HG02642 (cell line): ENCODE measurements around the gene SEC23A.
"Not testable (repeated sequence)": the region's sequence is repeated elsewhere in the genome, so short reads cannot be mapped to it uniquely, and the experiment has no call there.

Source experiments
- ATAC-seq: cut with Tn5 transposase; IDR thresholded peaks from one replicate; pipeline ENCODE4 v1.9.1; 2021; ENCODE audit warnings: mild to moderate bottlenecking; ENCODE audit not compliant: unreplicated experiment, poor library complexity

SEC23A gene

GRCh38 chr14:39034481-39035296, 68.3 kb downstream of the SEC23A start:
- ATAC-seq = no peak

DNA sequence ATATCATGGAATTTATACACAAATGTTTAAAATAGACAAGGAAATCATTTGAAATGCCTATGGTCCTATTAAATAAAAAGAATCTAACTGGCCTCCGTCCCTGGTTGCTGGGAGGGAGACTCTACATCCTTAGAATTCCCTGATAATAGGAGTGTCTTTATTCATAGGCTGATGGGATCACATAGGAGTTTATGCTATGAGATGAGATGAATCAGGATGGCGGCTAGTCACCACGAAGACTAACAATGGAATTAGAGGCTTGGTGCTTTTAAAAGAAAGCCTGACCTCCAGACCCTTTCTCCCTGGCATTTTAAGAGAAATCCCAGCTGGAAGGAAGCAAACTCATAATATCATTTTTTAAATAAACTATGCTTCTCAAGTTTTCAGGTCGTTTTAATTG, 69.7 kb downstream of the SEC23A start:
- ATAC-seq = no peak

- no peak for ATAC-seq
These were observed 72.8 kb downstream of the SEC23A start for GRCh38 chr14:39030209-39030608.

GRCh38 chr14:39029789-39030188, 73.2 kb downstream of the SEC23A start:
- ATAC-seq = no peak

DNA sequence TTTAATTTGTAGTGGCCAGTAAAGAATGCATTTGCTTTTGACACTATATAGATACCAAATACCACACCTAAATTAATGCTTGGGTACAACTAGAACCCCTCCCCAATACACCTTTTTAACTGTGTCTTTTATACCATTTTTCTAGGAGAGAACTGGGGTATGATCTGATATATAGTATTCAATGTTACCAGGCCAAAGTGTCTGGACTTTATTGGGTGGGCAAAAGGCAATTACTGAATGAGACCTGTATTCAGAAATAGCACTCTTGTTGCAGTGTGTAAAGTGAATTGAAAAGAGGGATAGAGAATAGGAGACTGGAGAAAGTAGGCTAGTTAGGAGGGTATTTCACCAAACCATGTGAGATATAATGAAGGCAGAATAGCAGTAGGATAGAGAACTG, 74.4 kb downstream of the SEC23A start:
- no peak for ATAC-seq

DNA sequence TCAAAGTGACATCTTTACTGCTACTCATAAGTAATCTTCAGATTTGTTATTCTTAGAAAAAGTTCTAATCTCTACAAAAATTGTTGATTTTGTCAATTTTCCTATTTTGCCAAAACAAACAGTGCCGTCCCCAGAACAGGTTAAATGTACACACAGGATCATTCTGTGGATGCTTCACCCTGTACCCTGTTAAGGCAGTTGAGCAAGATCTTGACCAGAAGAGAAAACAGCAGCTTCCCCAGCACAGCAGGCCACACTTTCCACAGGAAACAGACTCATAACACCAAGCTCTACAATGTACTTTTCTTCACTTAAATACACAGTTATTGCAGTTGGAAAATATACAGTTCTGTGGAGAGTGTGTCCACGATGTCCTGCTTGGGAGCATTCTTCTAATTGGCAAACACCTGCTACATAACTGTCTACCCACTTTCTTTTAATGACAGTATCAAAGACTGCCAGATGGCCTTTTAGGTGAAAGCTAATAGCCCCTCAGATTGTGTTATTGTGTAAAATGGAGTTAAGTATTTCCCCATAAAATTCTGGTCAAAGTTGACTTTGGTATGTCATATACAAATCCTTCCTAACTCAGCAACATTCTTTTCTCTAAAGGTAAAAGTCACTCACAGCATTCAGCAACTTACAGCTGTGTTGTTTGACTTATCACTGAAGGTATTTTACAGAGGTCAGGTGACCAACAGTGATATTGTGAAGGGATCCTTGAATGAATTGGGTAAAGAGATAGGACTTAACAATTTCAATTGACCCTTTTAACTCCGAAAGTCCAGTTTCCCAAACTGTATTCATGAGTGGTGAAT, 77.0 kb downstream of the SEC23A start:
- no peak for ATAC-seq

GRCh38 chr14:39025250-39025809, 77.7 kb downstream of the SEC23A start:
- no peak for ATAC-seq

GRCh38 chr14:39023939-39024871, 78.8 kb downstream of the SEC23A start:
- ATAC-seq = no peak

DNA sequence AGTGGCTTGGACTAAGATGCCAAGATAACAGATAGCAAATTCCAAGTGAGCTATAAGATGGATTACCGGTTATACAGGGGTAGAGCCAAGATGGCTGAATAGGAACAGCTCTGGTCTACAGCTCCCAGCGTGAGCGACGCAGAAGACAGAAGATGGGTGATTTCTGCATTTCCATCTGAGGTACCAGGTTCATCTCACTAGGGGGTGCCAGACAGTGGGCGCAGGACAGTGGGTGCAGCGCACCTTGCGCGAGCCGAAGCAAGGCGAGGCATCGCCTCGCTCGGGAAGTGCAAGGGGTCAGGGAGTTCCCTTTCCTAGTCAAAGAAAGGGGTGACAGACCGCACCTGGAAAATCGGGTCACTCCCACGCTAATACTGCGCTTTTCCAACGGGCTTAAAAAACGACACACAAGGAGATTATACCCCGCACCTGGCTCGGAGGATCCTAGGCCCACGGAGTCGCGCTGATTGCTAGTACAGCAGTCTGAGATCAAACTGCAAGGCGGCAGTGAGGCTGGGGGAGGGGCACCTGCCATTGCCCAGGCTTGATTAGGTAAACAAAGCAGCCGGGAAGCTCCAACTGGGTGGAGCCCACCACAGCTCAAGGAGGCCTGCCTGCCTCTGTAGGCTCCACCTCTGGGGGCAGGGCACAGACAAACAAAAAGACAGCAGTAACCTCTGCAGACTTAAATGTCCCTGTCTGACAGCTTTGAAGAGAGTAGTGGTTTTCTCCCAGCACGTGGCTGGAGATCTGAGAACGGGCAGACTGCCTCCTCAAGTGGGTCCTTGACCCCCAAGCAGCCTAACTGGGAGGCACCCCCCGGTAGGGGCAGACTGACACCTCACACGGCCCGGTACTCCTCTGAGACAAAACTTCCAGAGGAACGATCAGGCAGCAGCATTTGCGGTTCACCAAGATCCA, 85.7 kb downstream of the SEC23A start:
- not testable (repeated sequence) for ATAC-seq

DNA sequence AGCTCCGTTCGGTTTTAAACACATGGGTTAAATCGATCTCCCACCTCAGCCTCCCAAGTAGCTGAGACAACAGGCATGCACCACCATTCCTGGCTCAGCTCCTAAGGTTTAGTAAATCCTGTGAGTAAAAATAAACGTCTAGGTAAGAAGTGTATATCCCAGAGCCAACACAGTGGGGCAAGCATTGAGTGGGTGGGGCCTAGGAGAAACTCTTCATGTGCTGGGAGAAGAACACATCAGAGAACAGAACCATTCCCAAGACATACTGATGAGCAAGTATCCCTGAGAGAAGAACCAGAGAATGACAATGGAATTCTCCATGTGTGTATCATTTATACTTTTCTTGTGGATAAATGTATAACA, 86.3 kb downstream of the SEC23A start:
- ATAC-seq = no peak

DNA sequence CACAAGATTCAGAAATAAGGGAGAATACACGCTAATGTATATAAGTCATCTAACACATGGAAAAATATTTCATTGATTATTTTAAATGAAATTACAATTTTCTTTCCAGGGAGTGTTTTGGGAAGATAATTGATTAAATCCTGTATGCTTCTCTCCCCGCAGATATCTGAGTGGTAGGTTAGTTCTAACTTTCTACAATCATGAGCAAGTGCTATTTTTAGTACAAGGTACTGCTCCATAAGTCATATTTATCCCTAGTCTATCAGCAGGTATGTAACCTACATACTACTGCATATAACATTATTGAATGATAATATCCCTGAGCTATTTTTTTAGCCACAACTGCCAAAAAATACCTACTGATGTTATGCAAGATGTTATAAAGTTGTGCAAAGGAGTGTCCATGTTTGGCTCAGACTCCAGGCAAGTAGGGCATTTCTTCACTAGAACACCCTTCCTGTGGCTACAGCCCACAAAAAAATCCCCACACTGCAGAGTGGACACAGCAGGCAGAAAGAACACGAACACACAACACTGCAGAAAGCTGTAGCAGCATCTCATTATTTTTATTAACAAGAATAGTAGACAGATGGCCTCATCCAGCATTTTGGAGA, 87.0 kb downstream of the SEC23A start:
- no peak for ATAC-seq

- ATAC-seq = peak; percentile 66
These were observed 87.6 kb downstream of the SEC23A start for GRCh38 chr14:39015360-39015961.

GRCh38 chr14:39014460-39014859, 88.6 kb downstream of the SEC23A start:
- ATAC-seq = no peak

GRCh38 chr14:39008965-39009364, 94.1 kb downstream of the SEC23A start:
- not testable (repeated sequence) for ATAC-seq

DNA sequence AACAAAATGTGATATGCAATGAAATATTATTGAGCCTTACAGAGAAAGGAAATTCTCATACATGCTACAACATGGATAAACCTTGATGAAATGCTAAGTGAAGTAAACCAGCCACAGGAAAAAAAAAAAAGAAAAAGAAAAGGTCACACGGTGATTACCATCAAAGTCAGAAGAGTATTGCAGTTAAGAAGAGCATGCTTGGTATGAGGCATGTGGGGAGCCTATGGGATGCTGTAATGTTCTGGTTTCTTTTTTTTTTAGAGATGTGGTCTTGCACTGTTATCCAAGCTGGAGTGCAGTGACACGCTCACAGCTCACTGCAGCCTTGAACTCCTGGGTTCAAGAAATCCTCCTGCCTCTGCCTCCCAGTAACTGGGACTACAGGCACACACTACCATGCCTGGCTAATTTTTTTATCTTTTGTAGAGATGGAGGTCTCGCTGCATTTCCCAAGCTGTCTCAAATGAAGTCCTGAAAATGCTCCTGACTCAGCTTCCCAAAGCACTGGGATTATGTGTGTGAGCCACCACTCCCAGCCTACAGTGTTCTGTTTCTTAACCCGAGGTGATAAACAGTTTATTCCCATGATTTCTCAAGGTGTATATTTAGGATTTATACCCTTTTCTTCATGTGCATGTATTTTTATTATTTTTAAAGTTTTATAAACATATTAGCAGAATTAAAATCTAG, 96.2 kb downstream of the SEC23A start:
- ATAC-seq = no peak

GRCh38 chr14:39005044-39005880, 97.8 kb downstream of the SEC23A start:
- ATAC-seq = no peak

- ATAC-seq = no peak
These were observed 103.1 kb downstream of the SEC23A start for GRCh38 chr14:38999949-39000348.
